K562 (cell line): Measurements from ENCODE around the gene RNF166. TPM values are rescaled to one million over a fixed set of nuclear protein-coding genes. Genes with fewer than 3 reads are reported as not detected.

ENCODE experiments used
- ASH1L ChIP-seq: fragments of 450-650 bp; IDR thresholded peaks from 2 replicates; pipeline ENCODE4 v1.6.1; 2018; ENCODE audit warnings: borderline replicate concordance, mild to moderate bottlenecking, low read depth; ENCODE audit not compliant: partially characterized antibody
- CGGBP1 ChIP-seq: fragments of 250-450 bp; sonication (Bioruptor Pico); IDR thresholded peaks from 2 replicates; pipeline ENCODE4 v1.9.0; 2021; ENCODE audit warnings: mild to moderate bottlenecking
- CREM ChIP-seq: IDR thresholded peaks from 2 replicates; pipeline ENCODE4 v1.6.1; 2014; ENCODE audit warnings: antibody characterized with exemption, low read depth
- CTBP1 ChIP-seq: fragments of 450-650 bp; IDR thresholded peaks from 2 replicates; pipeline ENCODE4 v1.6.1; 2016; ENCODE audit warnings: borderline replicate concordance
- DNMT1 ChIP-seq: fragments of 450-650 bp; IDR thresholded peaks from 2 replicates; pipeline ENCODE4 v1.6.1; 2016; ENCODE audit warnings: antibody characterized with exemption, mild to moderate bottlenecking
- EWSR1 ChIP-seq: fragments of 450-650 bp; IDR thresholded peaks from 2 replicates; pipeline ENCODE4 v1.6.1; 2018; ENCODE audit warnings: borderline replicate concordance, mild to moderate bottlenecking, low read depth, moderate library complexity; ENCODE audit not compliant: partially characterized antibody
- FUS ChIP-seq: fragments of 200-400 bp; formaldehyde crosslinking; optimal IDR thresholded peaks from 2 replicates; pipeline ENCODE3; 2017; ENCODE audit warnings: low read depth, low read length
- HMGN3 ChIP-seq: IDR thresholded peaks from 2 replicates; pipeline ENCODE4 v1.6.1; 2011; ENCODE audit warnings: borderline replicate concordance, low read depth, mild to moderate bottlenecking, mixed read lengths, low read length; ENCODE audit not compliant: insufficient read length; ENCODE audit errors: extremely low read depth
- MAFG ChIP-seq: fragments of 450-650 bp; conservative IDR thresholded peaks from 2 replicates; pipeline ENCODE4 v1.6.1; 2016; ENCODE audit warnings: missing genetic modification characterization, missing compliant biosample characterization
- MECOM ChIP-seq: fragments of 250-450 bp; sonication (Bioruptor Pico); IDR thresholded peaks from 2 replicates; pipeline ENCODE4 v1.8.0; 2022; ENCODE audit warnings: inconsistent platforms
- MEF2A ChIP-seq: IDR thresholded peaks from 2 replicates; pipeline ENCODE4 v1.6.1; 2011; ENCODE audit warnings: low read depth, mild to moderate bottlenecking, low read length, moderate library complexity; ENCODE audit not compliant: control insufficient read depth
- POLR2G ChIP-seq: fragments of 200-400 bp; formaldehyde crosslinking; IDR thresholded peaks from 2 replicates; pipeline ENCODE4 v1.6.1; 2017; ENCODE audit warnings: low read depth, mild to moderate bottlenecking, antibody characterized with exemption, low read length, moderate library complexity
- RAD21 ChIP-seq, 2 experiments: fragments of 250-450 bp in 1 of 2; fragments of 450-650 bp in 1 of 2; sonication (Bioruptor Pico) in 1 of 2; formaldehyde crosslinking in 1 of 2; IDR thresholded peaks in 1 of 2; conservative IDR thresholded peaks in 1 of 2; 2 replicates each; pipeline versions ENCODE4 v1.4.0 to v1.8.0; 2020 to 2022; ENCODE audit warnings: mild to moderate bottlenecking in 2 of 2, moderate library complexity in 1 of 2
- RBBP5 ChIP-seq: fragments of 200-600 bp; sonication (generic); IDR thresholded peaks from 2 replicates; pipeline ENCODE4 v1.6.1; 2012; ENCODE audit warnings: borderline replicate concordance, mild to moderate bottlenecking, low read length, control low read depth, inconsistent platforms; ENCODE audit not compliant: insufficient read depth, poor library complexity, severe bottlenecking
- SREBF2 ChIP-seq: sonication (generic); formaldehyde crosslinking; IDR thresholded peaks from 2 replicates; pipeline ENCODE4 v1.4.0; 2020; ENCODE audit warnings: mild to moderate bottlenecking, missing genetic modification reagents
- THRB ChIP-seq: fragments of 450-650 bp; formaldehyde crosslinking; conservative IDR thresholded peaks from 2 replicates; pipeline ENCODE4 v1.4.0; 2022; ENCODE audit warnings: mild to moderate bottlenecking, missing genetic modification characterization
- TRIM28 ChIP-seq: fragments of 450-650 bp; IDR thresholded peaks from 2 replicates; pipeline ENCODE4 v1.6.1; 2017
- UBTF ChIP-seq, 2 experiments: IDR thresholded peaks; 2 replicates each; pipeline ENCODE4 v1.6.1; 2012; ENCODE audit warnings: improper control_type of control experiment in 2 of 2, low read depth in 2 of 2, low read length in 2 of 2, borderline replicate concordance in 1 of 2
- ZBTB1 ChIP-seq: sonication (generic); formaldehyde crosslinking; IDR thresholded peaks from 2 replicates; pipeline ENCODE4 v1.8.1; 2023; ENCODE audit warnings: missing genetic modification reagents, low read depth, mild to moderate bottlenecking, borderline replicate concordance
- ZBTB43 ChIP-seq: sonication (generic); formaldehyde crosslinking; IDR thresholded peaks from 2 replicates; pipeline ENCODE4 v1.8.0; 2023; ENCODE audit warnings: mild to moderate bottlenecking, missing genetic modification reagents
- ZBTB8A ChIP-seq: fragments of 450-650 bp; IDR thresholded peaks from 2 replicates; pipeline ENCODE4 v1.6.1; 2018; ENCODE audit warnings: mild to moderate bottlenecking, moderate library complexity; ENCODE audit not compliant: partially characterized antibody
- ZNF384 ChIP-seq: IDR thresholded peaks from 2 replicates; pipeline ENCODE4 v1.6.1; 2012; ENCODE audit warnings: low read depth, low read length, improper control_type of control experiment
- ZNF431 ChIP-seq: sonication (generic); formaldehyde crosslinking; IDR thresholded peaks from 2 replicates; pipeline ENCODE4 v1.8.0; 2022; ENCODE audit warnings: mild to moderate bottlenecking, missing genetic modification reagents
- ZNF584 ChIP-seq: fragments of 200-800 bp; sonication (Bioruptor generic); IDR thresholded peaks from 2 replicates; pipeline ENCODE4 v1.6.1; 2016; ENCODE audit warnings: low read depth, mild to moderate bottlenecking, missing genetic modification characterization, missing compliant biosample characterization
- polyA plus RNA-seq, 8 experiments: library from polyadenylated mRNA; depleted of rRNA in 4 of 8; stranded (reverse) in 5 of 8; unstranded in 3 of 8; fragments of >200 nt; fragmentation: Nextera tagmentation in 2 of 8; fragmentation: Illumina TruSeq in 1 of 8; extraction: Ambion mirVana in 2 of 8; extraction: Trizol in 1 of 8; gene quantifications; 2 replicates each; pipeline versions ENCODE4 v1.2.1 to v1.2.3, GENCODE V29; 2011 to 2014; ENCODE audit warnings: inconsistent platforms in 1 of 8, missing spikeins in 1 of 8
- total RNA-seq, 7 experiments: library from RNA; depleted of rRNA in 6 of 7; stranded (reverse); fragments of >200 nt in 6 of 7; fragmentation: Illumina TruSeq in 2 of 7; extraction: Trizol in 2 of 7; gene quantifications; 2 replicates each; pipeline versions ENCODE4 v1.2.1 to v1.2.3, GENCODE V29; 2011 to 2021; ENCODE audit warnings: low replicate concordance in 1 of 7

Gene RNF166
- total and polyA plus RNA-seq, 9 of the 15 experiments (the other 6 are each of a cell fraction or from before 2014, with no cell fraction given) = 0.56 to 60.3 (median 19.5) TPM

GRCh38 chr16:88650749-88651275 lies 55.4 kb downstream of the RNF166 start, which contains the start of gene CYBA (continued):
- TF ChIP-seq ZBTB43 (CRISPR knock-in tag) (no peak), ZNF584 (CRISPR knock-in tag) (no peak), EWSR1 (no peak), ZBTB8A (no peak), FUS (peak; percentile 39), POLR2G (peak; percentile 84), HMGN3 (no peak), MEF2A (no peak), ZBTB1 (CRISPR knock-in tag) (no peak), ASH1L (no peak), RAD21 (CRISPR knock-in tag; conservative IDR thresholded peaks at IDR 0.05 in 1 of 2, IDR thresholded peaks at IDR 0.05 in 1 of 2) (no peak), TRIM28 (no peak), UBTF (IDR thresholded peaks at IDR 0.05; ENCODE audit: borderline replicate concordance in 1 of 2, low read depth in 2 of 2, low read length in 2 of 2) (0 out of 4 replicates have a peak, but pooled peaks of 1 of the 2 experiments have one; percentile 48), THRB (no peak), SREBF2 (CRISPR knock-in tag) (no peak), DNMT1 (no peak), RBBP5 (peak; percentile 35), CTBP1 (no peak), CGGBP1 (CRISPR knock-in tag) (no peak), ZNF431 (CRISPR knock-in tag) (no peak), CREM (no peak), MECOM (CRISPR knock-in tag) (no peak), ZNF384 (no peak), MAFG (tag) (no peak)
